ENCODE measurements around the gene KLHL22.

GRCh38 chr22:20441631-20442484 lies 53.7 kb downstream of the KLHL22 start:
- TF ChIP-seq CTCF (IDR thresholded peaks at IDR 0.05) (no peak), POLR2A (IDR thresholded peaks at IDR 0.05) (no peak)
